Measurements from ENCODE around the gene NEUROD1.

NEUROD1 gene

DNA sequence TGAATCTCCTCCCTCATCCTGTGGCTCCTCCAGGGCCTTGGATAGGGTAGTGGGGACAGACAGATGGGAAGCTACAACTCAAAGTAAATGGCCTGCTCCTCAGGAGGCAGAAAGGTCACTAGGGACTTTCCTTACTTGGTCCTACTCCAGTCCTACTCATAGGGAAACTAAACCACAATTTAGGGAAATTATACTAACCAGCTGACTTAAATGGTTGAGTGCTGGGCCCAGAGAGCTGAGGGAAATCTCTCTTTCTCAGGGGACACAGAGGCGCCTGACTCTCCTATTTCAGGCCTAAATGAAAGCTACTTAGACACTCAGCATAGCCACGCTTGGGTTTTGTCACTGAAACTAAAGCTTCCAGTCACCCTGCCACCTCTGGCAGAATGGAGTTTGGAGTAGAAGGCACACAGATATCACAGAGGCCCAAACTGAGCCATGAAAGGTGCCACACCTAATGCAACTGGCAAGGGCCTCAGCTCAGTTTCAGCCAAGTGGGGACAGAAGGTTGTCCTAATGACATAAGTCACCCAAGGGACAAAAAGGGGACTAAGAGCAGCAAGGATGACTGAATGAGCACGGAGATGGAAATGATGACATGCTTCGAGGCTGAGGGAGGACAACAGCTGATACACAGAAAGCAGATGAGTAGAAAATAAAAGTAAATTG is 47.5 kb downstream of the NEUROD1 start:
- DNase-seq: no peak

DNA sequence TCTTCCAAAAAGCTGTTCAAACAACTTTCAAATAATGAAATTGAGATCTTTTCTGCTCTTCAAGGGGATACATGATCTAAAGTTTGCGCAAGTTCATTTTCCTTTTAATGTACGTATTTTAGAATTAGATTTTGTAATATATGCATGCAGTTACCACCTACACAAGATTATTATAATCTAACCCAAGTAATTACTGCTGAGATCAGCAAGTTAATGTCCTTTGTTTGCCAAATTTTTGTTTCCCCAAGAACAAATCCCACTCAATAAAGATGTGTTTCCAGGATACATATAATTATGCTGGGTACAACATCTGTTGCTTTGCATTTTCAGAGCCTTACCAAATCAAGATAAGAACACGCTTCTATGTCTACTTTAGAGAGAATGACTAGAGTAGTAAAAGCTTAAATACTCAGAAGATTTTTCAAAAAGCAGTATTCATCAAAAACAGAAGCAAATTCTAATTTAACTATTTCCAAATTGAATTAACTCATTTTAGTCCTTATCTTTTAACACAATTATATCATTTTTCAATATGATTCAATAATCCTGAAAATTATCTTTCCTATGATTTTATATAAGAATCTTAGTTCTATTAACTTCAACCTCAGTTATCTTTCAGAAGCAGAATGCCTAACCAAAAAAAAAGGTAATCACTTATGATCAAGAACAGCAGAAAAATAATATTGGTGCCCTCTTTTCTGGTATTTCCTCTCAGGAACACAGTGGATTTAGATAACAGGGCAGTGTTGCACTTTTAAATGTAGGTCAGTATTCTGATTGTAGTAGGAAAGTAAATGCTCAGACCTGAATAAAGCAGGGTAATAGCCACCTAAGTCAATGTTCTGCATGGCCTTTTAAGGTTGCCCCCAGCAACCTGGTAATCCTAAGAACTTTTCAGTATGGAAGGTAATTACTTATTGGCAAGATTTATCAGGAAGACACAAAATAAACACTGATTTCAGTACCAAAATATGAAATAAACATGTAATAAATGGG is 51.4 kb downstream of the NEUROD1 start:
- peak in 1 of 3 experiments; percentile 18 for DNase-seq

DNA sequence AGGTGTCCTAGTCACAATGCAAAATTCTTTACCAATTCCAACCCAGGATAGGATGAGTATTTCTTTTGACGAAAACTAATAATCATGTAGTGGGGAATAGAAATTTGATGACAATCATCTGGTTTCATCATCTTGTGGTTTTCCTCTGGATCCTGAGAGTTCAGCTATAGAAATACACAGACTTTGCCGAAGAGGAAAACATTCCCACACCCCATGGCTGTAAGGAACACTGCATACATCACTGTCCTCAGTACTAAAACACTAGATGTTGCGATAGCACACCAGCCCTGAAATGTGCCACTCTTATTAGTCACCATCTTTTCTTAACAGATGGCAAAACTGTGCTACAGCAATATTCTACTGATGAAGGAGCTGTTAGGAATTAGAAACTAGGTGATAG is 52.8 kb downstream of the NEUROD1 start:
- DNase-seq: no peak

DNA sequence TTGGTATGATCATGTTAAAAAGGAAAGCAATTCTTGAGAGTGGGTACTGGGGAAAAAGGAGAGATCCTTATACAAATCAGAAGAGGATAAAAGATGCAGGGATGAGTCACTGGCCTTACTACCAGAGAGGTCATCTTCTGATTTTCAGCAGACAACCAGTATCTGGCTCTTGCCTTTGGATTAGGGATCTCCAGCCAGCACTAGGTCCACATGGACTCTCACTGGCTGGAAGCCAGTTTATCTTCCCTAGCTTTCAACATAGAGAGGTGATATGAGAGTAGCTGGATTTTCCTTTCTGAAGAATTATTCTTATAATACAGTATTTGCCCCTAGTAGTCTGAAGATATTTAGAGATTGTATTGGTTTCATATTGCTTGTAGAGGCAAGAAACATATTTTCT is 53.6 kb downstream of the NEUROD1 start:
- DNase-seq: no peak

All from NCI-H1417 (cell line).